ENCODE data around the gene IMMP1L. TPM values are rescaled to one million over a fixed set of nuclear protein-coding genes. Genes with fewer than 3 reads are reported as not detected.

IMMP1L gene
- total RNA-seq, 6 experiments from 2014 or later: 5.9 to 17.9 (median 10.6) TPM

DNA sequence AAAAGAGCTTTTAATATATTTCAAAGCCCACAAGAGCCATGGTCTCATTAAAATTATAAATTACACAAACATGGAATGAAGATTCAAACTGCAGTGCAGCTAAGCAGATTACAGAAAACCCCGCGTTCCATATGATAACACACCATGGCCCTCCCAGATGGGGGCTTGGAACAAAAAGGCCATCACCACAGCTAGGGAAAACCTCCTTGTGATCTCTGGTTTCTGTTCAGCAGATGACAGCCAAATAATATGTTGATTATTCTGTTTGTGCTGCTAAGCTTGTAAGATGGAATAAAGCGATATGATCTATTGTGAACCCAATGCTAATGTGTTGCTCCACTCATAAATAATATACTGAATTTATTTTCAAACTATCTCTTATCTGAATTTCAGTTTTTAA is 28.5 kb downstream of the IMMP1L start:
- ATAC-seq: no peak
- no peaks in the 10 kb centered on the region for H3K27me3 ChIP-seq
- no peaks in the 10 kb centered on the region for H3K9me3 ChIP-seq
- no peak overlapping the region for H3K27ac ChIP-seq
- H3K36me3 ChIP-seq: no peaks in the 10 kb centered on the region
- H3K4me3 ChIP-seq: no peak overlapping the region
- intact Hi-C loops (cut with DNase I): no loop called here
- no peaks in the 10 kb centered on the region for H3K4me1 ChIP-seq
- 90% methylated on average over 3 of the region's 3 CpGs for WGBS (ENCODE audit: insufficient coverage, low coverage, low lambda C conversion rate, missing lambda C conversion rate)
- TF ChIP-seq CTCF (IDR thresholded peaks at IDR 0.05): no peak
- TF ChIP-seq POLR2A (IDR thresholded peaks at IDR 0.05): no peak
- no peak for DNase-seq

- TF ChIP-seq POLR2A (IDR thresholded peaks at IDR 0.05): no peak
- no peak for TF ChIP-seq CTCF (IDR thresholded peaks at IDR 0.05)
These were observed 30.4 kb downstream of the IMMP1L start for GRCh38 chr11:31479066-31479465.

GRCh38 chr11:31478223-31478590 is 31.2 kb downstream of the IMMP1L start:
- Histone ChIP-seq H3K36me3 (no peaks in the 10 kb centered on the region), H3K4me3 (no peak overlapping the region), H3K4me1 (no peaks in the 10 kb centered on the region), H3K27me3 (no peaks in the 10 kb centered on the region), H3K9me3 (no peaks in the 10 kb centered on the region), H3K27ac (no peak overlapping the region)
- no peak for DNase-seq
- 69% methylated on average over 2 of the region's 2 CpGs for WGBS (ENCODE audit: insufficient coverage, low coverage, low lambda C conversion rate, missing lambda C conversion rate)
- ATAC-seq: no peak
- intact Hi-C loops (cut with DNase I): no loop called here
- TF ChIP-seq POLR2A (IDR thresholded peaks at IDR 0.05): no peak
- no peak for TF ChIP-seq CTCF (IDR thresholded peaks at IDR 0.05)

More at GRCh38 chr11:31479066-31479465, 30.4 kb downstream of the IMMP1L start:
- no peak for DNase-seq
- H3K36me3 ChIP-seq: no peaks in the 10 kb centered on the region
- H3K27me3 ChIP-seq: no peaks in the 10 kb centered on the region
- WGBS (ENCODE audit: insufficient coverage, low coverage, low lambda C conversion rate, missing lambda C conversion rate): 95% methylated on average over 4 of the region's 4 CpGs
- no peaks in the 10 kb centered on the region for H3K4me1 ChIP-seq
- no peak overlapping the region for H3K27ac ChIP-seq
- no peak overlapping the region for H3K4me3 ChIP-seq
- intact Hi-C loops (cut with DNase I): no loop called here
- no peak for ATAC-seq
- no peaks in the 10 kb centered on the region for H3K9me3 ChIP-seq

DNA sequence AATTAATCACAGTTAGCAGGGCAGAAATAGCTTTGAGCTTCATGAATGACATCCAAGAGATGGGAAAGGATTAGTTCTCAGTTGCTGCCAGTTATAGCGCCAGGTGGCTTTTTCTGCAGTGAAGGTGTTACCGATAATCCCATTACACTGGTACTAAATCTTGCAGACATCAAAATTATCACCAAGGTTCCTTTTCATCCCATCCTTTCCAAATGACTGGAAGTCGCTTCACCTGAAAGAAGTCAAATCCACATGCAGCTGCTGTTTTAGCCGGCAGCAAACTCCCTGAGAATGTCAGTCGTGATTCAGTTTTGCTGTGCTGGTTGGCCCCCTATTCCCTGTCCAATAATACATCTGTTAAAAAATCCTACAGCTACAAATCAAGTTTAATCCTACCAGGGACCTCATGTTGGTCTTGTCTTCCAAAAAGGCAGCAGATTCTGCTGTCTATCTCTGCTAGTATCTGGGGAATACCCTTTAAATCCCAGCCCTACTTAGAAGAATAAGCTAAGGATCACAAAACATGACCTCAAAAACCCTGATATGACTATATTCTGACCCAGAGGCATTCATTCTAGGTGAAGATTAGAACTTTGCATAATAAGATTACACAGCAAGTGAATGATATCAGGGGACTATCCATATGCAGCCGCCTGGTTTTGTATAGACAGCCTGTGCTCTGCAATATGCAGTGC is 31.7 kb downstream of the IMMP1L start:
- Histone ChIP-seq H3K36me3 (no peaks in the 10 kb centered on the region), H3K4me1 (no peaks in the 10 kb centered on the region), H3K27me3 (no peaks in the 10 kb centered on the region), H3K4me3 (no peak overlapping the region), H3K27ac (no peak overlapping the region), H3K9me3 (no peaks in the 10 kb centered on the region)
- intact Hi-C loops (cut with DNase I): no loop called here
- no peak for ATAC-seq
- no peak for DNase-seq
- TF ChIP-seq POLR2A (IDR thresholded peaks at IDR 0.05): no peak
- no peak for TF ChIP-seq CTCF (IDR thresholded peaks at IDR 0.05)
- WGBS (ENCODE audit: insufficient coverage, low coverage, low lambda C conversion rate, missing lambda C conversion rate): 89% methylated on average over 4 of the region's 6 CpGs

GRCh38 chr11:31474083-31474482 is 35.3 kb downstream of the IMMP1L start:
- H3K4me3 ChIP-seq: no peak overlapping the region
- no peaks in the 10 kb centered on the region for H3K9me3 ChIP-seq
- ATAC-seq (no peak), DNase-seq (no peak)
- H3K36me3 ChIP-seq: no peaks in the 10 kb centered on the region
- H3K4me1 ChIP-seq: no peaks in the 10 kb centered on the region
- no peak for TF ChIP-seq CTCF (IDR thresholded peaks at IDR 0.05)
- no peak for TF ChIP-seq POLR2A (IDR thresholded peaks at IDR 0.05)
- H3K27me3 ChIP-seq: no peaks in the 10 kb centered on the region
- intact Hi-C loops (cut with DNase I): no loop called here
- no peak overlapping the region for H3K27ac ChIP-seq
